ENCODE data around the gene CPLX4. TPM values are rescaled to one million over a fixed set of nuclear protein-coding genes. Genes with fewer than 3 reads are reported as not detected.

The CPLX4 gene
- total RNA-seq, 1 experiment from 2014 or later = not detected

- no peak for ATAC-seq
- POLR2A ChIA-PET = no interaction called here
- Histone ChIP-seq H3K4me3 (ENCODE audit: low read depth in 2 of 2, low read length in 2 of 2) (no peak overlapping the region), H3K27ac (ENCODE audit: low read length) (no peak overlapping the region), H3K9me3 (ENCODE audit: control insufficient read depth, insufficient read depth, low read depth, low read length) (no peaks in the 10 kb centered on the region), H3K4me1 (ENCODE audit: control insufficient read depth, insufficient read depth, low read length) (peaks cover 6% of the 10 kb centered on the region), H3K27me3 (ENCODE audit: control insufficient read depth, insufficient read depth, low read length) (no peaks in the 10 kb centered on the region), H3K36me3 (ENCODE audit: control insufficient read depth, insufficient read depth, low read length) (peaks cover 29% of the 10 kb centered on the region)
- CTCF ChIA-PET = no interaction called here
- no peak for DNase-seq (ENCODE audit: low read depth, low spot score)
- intact Hi-C loops (cut with micrococcal nuclease; ENCODE audit: unreplicated experiment) (no loop called here), in situ Hi-C loops (cut with HindIII; ENCODE audit: low pct_unique_long_range_greater_than_20kb, low sequenced_read_pairs) (no loop called here)
- no TSS peak for BruUV-seq (replicated peaks)
- TF ChIP-seq POLR2AphosphoS5 (IDR thresholded peaks at IDR 0.05; ENCODE audit: low read depth, low read length) (no peak), REST (IDR thresholded peaks at IDR 0.05; ENCODE audit: insufficient read depth in 1 of 2, low read depth in 2 of 2, low read length in 1 of 2) (no peak), SIN3A (IDR thresholded peaks at IDR 0.05; ENCODE audit: borderline replicate concordance, insufficient read depth, low read depth, low read length) (no peak)
- TF ChIP-seq, protein P1, sequence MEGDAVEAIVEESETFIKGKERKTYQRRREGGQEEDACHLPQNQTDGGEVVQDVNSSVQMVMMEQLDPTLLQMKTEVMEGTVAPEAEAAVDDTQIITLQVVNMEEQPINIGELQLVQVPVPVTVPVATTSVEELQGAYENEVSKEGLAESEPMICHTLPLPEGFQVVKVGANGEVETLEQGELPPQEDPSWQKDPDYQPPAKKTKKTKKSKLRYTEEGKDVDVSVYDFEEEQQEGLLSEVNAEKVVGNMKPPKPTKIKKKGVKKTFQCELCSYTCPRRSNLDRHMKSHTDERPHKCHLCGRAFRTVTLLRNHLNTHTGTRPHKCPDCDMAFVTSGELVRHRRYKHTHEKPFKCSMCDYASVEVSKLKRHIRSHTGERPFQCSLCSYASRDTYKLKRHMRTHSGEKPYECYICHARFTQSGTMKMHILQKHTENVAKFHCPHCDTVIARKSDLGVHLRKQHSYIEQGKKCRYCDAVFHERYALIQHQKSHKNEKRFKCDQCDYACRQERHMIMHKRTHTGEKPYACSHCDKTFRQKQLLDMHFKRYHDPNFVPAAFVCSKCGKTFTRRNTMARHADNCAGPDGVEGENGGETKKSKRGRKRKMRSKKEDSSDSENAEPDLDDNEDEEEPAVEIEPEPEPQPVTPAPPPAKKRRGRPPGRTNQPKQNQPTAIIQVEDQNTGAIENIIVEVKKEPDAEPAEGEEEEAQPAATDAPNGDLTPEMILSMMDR (IDR thresholded peaks at IDR 0.05) = no peak
These were observed 36.3 kb upstream of the CPLX4 start for GRCh38 chr18:59354731-59355130.

DNA sequence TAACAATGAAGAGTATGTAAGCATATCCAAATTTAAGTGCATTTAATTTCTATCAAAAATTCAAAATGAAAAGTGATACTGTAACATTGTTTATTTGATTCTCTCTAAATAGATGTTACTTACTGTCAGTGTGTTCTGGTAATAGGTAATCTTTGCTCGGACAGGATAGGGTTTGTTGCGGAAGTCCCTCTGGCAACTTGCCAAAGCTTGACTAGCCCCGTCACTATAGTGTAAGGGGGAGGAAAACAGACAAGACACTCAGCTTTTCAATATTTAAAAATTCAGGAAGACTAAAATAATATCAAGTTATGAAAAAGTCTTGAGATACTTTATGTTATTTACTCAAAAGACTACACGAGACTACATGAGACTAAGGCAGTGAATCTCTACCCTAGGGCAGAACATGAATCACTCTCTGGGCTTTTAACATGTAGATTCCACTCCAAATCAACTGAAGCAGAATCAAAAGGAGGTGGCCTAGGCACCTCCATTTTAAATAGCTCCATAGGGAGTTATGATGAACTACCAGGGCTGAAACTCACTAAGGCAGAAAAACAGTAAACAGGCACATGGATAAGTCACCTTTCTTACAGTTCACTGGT is 34.7 kb upstream of the CPLX4 start:
- no peak overlapping the region for H3K4me3 ChIP-seq (ENCODE audit: low read depth in 2 of 2, low read length in 2 of 2)
- no TSS peak for BruUV-seq (replicated peaks)
- ATAC-seq (no peak), DNase-seq (ENCODE audit: low read depth, low spot score) (no peak)
- no peaks in the 10 kb centered on the region for H3K9me3 ChIP-seq (ENCODE audit: control insufficient read depth, insufficient read depth, low read depth, low read length)
- intact Hi-C loops (cut with micrococcal nuclease; ENCODE audit: unreplicated experiment) = no loop called here
- H3K36me3 ChIP-seq (ENCODE audit: control insufficient read depth, insufficient read depth, low read length) = peaks cover 28% of the 10 kb centered on the region
- no peak overlapping the region for H3K27ac ChIP-seq (ENCODE audit: low read length)
- in situ Hi-C loops (cut with HindIII; ENCODE audit: low pct_unique_long_range_greater_than_20kb, low sequenced_read_pairs) = no loop called here
- TF ChIP-seq REST (IDR thresholded peaks at IDR 0.05; ENCODE audit: insufficient read depth in 1 of 2, low read depth in 2 of 2, low read length in 1 of 2) = no peak
- TF ChIP-seq, protein P1 (IDR thresholded peaks at IDR 0.05) = no peak
- TF ChIP-seq POLR2AphosphoS5 (IDR thresholded peaks at IDR 0.05; ENCODE audit: low read depth, low read length) = no peak
- no peak for TF ChIP-seq TCF7L2 (IDR thresholded peaks at IDR 0.05; ENCODE audit: low read depth, low read length)
- TF ChIP-seq SIN3A (IDR thresholded peaks at IDR 0.05; ENCODE audit: borderline replicate concordance, insufficient read depth, low read depth, low read length) = no peak
- CTCF ChIA-PET = interaction anchor here (0.6 kb wide), 1 partner anchor 13 kb away, joined by 3 read pairs; no protein-coding TSS in a partner anchor
- H3K4me1 ChIP-seq (ENCODE audit: control insufficient read depth, insufficient read depth, low read length) = peaks cover 5% of the 10 kb centered on the region; the same call in 1 of the 2 replicates
- POLR2A ChIA-PET = no interaction called here
- no peaks in the 10 kb centered on the region for H3K27me3 ChIP-seq (ENCODE audit: control insufficient read depth, insufficient read depth, low read length)

Data from Panc1 (cell line).